Hypothalamus (tissue), 51 donors: ENCODE measurements around the gene ARG2.

Experiments
- DNase-seq, 51 donors: peaks; one replicate each; lab custom pipeline; 2025; lab: John Stamatoyannopoulos, UW

The ARG2 gene

DNA sequence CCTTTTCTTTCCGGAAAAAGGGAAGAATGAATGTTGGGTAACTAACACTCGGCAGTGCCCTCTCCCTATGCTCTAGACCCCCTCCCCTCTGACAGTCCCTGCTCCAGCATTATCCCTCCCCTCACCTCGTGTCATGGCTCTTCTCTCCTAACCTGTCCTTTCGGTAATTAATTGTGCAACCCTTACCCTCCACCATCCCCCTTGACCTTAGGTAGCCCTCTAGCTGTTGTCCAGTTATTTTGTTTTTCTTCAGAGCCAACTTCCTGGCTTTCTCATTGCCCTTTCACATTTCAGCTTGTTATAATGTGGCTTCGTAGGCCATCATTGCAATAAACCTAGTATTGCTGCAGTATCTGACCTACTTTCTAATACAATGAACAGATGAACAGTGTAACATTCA, 11.2 kb downstream of the ARG2 start:
- DNase-seq, result no peak

DNA sequence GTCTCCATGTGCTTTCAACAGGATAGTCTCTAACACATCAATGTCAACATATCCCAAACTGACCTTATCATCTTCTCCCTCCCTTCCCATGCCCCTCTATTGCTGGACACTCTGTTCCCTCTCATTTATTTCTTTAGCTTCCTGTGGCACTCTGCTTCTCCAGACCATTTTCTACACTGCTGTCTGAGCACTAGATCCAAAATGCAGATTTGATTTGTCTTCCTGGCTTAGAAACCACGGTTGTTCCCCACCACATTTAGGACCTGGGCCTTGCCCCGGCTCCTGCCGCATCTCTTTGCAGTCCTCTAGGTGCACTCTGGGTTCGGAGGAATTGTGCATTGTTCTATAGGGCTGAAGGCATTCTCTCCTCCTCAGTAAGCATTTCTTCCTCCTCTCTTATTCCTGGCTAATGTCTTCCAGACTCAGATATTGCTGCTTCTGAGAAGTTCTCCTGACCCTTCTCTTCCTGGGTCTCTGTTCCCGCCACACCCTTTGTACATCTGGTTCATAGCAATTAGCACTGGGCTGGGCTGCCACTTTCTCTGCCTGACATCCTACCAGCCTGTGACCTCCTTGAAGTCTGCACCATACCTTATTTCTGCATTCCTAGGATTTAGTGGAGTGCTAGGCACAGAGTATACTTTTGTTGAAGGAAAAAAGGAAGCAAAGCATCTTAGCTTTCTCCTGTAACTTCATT, 13.9 kb downstream of the ARG2 start:
- DNase-seq, result no peak

DNA sequence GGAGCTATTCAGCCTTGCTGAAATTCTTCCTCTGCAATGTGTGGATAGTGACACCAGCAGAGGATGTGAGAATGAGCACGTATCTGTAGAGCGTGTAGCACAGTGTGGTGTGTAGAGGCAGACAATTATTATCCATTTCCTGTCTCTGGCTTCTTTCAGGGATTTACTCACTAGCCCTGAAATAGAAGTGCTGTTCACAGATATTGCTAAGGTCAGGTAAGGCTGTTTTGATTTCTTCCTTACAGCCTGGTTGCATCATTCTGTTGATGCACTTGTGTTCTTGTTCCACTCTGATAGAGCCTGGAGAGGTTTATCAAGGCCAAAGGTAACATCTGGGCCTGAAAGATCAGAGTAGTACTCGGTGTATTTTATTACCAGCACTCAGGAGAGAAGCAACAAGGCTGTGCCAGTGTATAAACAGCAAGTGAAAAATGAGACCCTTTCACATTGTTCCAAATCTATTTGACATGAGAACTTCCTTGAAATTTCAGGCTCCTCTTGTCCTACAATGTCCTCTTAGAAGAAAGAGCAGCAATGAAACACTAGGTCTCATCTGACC, 16.7 kb downstream of the ARG2 start:
- no peak for DNase-seq

DNA sequence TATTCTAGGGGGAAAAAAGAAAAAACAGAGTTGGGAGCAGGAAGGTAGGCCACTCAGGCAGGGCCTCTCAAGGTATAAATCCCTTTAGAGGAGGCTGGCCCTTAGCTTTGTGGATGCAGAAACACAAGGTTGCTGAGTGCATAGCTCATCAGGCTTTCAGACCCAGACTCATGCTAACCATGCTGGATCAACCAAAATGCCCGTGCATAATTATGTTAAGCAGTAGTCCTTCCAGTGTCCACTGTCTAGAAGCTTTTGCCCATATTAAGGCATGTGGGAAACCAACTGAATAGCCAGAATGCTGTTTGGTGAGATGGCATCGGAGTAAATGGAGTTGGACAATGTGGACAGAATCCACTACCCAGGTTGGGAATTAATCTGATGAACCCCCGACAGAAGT, 18.9 kb downstream of the ARG2 start:
- DNase-seq, result no peak

DNA sequence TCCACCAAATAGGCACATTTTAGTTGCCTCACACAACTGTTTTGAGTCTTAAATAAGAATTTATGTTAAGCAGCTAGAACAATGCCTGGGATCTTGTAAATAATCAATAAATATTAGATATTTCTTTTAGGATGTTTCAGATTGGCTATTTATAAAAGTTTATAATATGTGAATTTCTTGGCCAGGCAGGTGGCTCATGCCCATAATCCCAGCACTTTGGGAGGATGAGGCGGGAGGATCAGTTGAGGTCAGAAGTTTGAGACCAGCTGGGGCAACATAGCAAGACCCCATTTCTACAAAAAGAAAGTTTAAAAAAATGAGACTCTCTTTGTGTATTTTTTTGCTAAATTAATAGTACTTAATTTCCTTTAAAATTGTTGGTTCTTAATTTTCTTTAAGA, 21.8 kb downstream of the ARG2 start:
- no peak for DNase-seq

DNA sequence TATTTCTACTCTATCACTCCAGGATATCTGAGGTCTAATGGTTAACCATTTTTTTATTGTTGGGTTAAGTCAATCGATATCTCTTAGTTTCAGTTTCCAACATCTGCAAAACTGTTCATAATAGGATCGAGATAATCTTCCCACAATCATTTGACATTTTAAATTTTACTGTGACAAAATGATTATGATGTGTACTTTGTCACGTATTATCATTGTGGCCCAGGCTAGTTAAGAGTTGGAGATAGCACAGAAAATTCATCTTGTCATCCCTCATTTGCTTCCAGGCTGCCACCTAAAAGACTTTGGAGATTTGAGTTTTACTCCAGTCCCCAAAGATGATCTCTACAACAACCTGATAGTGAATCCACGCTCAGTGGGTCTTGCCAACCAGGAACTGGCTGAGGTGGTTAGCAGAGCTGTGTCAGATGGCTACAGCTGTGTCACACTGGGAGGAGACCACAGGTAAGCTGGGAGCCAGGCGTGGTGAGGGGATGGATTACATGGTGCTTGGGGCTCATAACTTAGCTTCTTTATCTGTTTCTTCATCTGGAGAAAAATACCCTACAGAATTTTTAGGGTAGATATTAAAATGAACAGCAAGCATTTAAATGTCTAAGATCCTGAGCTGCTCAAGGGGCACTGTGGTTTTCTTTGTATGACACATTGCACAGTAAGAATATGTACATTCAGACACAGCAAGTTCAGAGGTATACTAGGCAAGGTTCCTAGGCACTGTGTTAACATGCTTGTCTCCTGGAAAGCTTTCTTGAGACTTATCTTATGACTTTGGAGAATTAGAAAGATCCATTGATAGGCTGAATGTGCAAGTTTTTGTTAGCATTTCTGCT, 22.4 kb downstream of the ARG2 start:
- no peak for DNase-seq

DNA sequence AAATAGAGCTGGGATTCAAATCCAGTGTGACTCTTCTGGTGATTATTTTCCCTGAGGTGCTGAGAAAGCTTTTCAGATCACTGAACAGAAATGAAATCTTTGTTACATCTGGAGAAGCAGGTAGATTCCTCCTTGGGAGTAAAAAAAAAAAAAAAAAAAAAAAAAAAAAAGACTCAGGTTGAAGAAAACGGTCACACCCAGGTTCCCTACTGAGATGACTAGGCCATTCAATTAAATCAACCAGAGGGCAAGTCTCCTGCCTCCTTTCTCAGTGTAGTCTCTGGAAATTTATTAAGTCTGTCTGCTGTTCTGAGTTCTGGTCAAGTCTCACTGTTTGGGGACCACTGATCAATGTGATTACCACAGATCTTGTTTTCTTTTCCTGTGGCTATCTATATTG, 24.0 kb downstream of the ARG2 start:
- no peak for DNase-seq

DNA sequence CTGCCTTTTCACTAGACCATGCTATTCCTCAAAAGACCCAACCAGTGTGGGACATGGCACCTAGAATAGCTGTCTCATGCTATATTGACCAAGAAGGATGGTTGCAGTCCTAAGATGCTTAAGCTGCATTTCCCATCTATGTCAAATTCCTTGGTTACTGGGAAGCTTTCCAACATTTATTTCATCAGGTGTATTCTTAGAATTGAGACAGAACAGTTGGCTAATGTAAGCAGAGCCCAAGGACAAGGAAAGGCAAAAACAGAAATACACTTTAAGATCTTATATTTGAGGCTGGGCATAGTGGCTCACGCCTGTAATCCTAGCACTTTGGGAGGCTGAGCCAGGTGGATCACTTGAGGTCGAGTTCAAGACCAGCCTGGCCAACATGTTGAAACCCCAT, 24.7 kb downstream of the ARG2 start:
- no peak for DNase-seq

DNA sequence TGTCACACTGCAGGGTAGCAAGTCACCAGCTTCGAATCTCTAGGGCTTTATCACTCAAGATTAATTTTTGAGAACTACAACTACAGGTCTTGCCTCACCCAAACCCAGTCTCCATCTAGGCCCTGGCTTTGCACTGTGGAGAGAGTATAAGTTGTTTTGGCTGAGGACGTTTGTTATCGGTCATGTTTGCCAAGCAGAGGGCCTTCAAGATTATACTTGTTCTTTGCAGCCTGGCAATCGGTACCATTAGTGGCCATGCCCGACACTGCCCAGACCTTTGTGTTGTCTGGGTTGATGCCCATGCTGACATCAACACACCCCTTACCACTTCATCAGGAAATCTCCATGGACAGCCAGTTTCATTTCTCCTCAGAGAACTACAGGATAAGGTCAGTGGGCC, 25.7 kb downstream of the ARG2 start:
- no peak for DNase-seq

DNA sequence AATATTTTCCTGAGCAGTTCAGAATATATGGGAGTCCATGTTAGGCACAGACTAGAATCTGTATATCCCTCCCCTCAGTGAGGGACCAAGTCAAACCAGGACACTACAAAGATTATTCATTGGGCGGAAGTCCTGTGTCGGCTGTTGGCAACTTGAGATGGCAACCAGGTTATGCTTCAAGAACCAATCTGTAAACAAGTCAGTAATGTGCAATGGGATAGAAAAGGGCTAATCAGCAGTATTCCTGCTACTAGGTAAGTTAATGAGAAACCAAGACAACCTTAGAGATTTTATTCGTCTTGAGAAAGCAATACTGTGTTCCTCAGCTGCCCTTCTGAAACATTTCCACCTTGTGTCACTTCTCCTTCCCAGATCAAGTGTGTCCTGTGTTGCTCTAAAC, 26.4 kb downstream of the ARG2 start:
- no peak for DNase-seq

DNA sequence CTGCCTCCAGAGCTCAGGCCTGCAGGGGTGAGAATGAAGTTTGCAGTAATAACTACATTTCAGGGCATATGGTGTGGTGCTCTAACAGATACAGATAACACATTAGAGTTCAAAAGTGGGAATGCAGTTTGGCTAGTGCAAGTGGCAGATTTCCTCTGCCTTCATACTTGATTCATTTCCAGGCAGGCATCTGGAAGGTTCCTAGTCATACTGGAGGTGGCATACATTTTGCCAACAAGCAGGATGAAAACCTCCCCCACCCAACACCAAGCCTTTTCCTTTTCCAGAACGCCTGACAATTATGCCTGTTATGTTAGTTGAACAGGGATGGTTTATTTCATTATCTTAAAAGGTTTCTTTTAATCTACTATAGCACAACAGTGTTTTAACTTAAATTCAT, 30.4 kb downstream of the ARG2 start:
- peak in 2 of 51 donors; percentile 16 to 34 for DNase-seq

DNA sequence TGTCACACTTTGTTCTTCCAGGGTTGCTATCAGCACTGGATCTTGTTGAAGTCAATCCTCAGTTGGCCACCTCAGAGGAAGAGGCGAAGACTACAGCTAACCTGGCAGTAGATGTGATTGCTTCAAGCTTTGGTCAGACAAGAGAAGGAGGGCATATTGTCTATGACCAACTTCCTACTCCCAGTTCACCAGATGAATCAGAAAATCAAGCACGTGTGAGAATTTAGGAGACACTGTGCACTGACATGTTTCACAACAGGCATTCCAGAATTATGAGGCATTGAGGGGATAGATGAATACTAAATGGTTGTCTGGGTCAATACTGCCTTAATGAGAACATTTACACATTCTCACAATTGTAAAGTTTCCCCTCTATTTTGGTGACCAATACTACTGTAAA, 31.0 kb downstream of the ARG2 start:
- DNase-seq, result no peak

DNA sequence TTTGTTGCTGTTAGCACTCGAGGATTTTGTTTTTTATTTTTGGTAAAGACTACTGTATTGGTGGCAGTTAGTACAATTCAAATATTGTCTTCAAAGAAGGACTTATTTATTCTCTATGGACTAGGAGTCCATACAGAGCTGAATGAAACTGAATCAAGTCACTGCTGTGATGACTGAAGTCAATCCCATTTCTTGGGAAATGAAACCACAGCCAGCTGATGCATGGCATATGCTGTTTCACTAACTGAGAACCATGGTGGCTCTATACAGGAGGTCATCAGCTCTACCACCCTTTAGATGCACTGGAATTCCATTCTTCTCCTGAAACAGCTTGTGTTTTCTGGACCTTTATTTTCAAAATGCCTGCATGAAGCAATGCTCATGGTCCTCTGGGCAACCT, 32.5 kb downstream of the ARG2 start:
- no peak for DNase-seq

DNA sequence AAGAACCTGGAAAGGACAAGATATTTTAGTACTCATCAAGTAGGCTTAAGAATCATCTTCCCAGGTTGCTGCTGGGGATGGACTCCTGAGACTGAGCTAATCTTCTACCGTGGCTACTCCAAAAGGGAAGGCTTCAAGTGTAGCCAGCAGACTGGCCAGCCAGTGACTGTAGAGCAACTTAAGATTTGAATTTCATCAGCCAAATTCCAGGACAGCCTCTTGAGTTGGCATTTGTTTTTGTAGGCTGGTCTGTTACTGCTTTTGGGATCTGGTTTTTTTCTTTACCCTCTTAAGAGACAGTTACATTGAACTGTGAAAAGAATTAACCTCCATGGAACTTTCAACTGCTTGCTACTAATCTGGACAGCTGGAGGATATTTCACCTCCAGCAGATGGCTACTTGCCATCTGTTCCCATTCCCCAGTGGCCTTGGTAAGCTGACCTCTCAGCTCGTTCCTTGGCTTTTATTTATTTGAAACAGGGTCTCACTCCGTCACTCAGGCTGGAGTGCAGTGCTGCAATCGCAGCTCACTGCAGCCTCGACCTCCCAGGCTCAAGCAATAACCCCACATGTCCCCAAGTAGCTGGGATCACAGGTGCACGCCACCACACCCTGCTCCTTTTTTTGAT, 34.0 kb downstream of the ARG2 start:
- no peak for DNase-seq

DNA sequence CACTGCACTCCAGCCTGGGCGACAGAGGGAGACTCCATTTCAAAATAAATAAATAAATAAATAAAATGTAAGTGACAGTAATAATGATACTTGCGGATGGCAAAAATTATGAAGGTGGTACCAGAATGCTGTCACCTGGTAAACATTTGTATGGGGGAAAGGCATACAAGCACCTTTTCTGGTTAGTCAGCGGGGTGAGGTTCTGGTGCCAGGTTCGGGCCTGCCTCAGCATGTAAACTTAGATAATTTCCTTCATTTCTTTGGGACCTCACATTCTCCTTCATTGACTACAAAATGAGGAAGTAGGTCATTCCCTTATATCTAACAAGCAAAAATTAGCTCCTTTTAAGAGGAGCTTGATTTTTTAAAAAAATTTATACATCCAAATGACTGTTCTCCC, 43.9 kb downstream of the ARG2 start:
- DNase-seq, result no peak

DNA sequence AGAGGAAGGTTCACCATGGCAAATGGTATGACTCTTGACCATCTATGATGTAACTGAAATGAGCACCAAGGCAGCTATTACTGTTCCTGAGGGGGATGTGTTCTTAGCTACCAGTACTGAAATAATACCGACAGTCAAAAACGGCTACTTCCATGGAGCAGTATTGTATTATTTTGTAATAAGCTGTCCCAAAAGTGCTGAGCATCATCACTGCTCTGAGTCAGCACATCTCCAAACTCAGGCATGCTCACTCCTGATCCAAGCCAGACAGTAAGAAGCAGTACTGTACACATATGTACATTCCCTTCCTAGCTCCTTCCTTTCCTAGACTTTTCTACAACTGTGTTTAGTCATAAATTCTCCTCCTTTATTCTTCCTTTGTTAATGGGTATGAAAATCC, 46.1 kb downstream of the ARG2 start:
- no peak for DNase-seq

DNA sequence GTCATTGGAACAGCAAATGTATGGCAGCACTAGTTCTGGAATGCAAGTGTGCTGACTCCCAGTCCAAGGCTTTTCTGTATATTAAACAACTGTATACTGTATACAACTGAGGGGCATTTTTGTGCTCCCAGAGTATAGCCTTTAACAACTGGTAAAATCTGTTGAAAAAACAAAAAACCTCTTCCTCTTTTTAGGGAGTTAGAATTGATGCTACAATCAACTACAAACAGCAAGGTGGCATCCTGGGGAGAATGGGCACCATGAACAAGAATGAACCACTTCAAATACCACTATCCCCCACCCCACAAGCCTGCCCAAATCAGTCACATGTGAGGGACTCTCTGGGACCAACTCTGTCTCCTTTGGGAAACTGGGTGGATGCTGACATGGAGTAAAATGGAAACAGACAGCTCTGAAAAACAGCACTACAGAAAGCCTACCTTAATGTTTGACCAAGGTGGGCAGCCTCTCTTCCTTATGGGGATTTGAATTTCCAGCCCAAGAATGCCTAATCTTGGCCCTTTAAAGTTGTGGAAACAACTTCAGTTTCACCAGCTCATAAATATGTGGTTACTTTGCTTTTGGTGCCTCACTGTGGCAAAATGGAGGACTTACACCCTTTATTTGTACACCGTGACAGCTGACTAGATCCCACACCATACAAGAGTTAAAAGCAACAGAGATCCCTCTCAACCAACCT, 47.2 kb downstream of the ARG2 start:
- DNase-seq, result peak in 9 of 51 donors; percentile 2 to 46 (median 10)

DNA sequence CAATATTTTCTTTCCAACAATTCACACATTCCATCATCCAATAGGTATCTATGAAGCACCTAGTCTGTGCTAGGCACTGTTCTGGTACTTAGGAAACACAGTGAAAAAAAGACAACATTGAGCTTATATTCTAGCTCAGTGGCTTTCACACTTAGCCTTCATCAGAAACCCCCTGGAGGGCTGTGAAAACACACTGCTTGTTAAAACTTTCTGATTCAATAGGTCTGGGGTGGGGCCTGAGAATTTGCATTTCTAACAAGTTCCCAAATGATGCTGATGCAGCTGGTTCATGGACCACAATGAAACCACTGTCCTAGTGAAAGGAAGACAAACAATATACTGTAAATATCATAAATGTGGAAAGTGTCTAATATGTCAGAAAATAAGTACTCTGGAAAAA, 48.8 kb downstream of the ARG2 start:
- DNase-seq, result no peak

DNA sequence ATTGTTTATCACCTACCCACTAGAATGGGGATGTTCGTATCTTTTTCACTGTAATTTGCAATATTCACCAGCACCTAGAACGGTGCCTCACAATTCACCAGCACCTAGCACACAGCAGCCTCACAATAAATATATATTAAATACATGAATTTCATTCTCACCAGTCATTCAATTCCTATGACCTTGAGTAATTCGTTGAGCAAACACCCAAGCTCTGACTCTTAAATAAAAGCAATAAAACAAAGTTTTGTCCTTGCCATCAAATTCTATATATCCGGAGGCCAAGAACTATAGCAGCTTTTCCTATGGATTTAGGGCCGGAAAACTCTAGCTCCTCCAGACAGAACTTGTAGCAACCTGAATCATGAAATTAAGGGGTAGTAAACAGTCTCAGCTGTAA, 53.7 kb downstream of the ARG2 start:
- no peak for DNase-seq

DNA sequence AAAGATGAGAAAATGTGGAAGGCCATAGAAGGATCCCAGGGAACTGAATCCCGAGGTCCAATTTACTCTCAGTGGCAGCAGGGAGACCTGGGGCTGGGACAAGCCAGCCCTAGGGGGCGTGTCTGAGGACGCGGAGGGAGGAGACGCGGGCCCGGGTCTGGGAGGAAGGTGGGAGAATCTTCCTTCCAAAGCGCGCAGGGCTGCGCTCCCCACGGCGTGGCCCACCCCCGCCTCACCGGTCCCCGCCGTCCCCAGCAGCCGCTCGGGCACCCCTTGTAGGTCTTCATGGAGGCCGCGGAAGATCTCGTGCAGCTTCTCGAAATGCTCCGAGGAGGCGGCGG, 54.4 kb downstream of the ARG2 start:
- peak in 46 of 51 donors; percentile 7 to 77 (median 54) for DNase-seq
